ENCODE results near the gene GNA12.
"Not testable (repeated sequence)": the region's sequence is repeated elsewhere in the genome, so short reads cannot be mapped to it uniquely, and the experiment has no call there.

The GNA12 gene

DNA sequence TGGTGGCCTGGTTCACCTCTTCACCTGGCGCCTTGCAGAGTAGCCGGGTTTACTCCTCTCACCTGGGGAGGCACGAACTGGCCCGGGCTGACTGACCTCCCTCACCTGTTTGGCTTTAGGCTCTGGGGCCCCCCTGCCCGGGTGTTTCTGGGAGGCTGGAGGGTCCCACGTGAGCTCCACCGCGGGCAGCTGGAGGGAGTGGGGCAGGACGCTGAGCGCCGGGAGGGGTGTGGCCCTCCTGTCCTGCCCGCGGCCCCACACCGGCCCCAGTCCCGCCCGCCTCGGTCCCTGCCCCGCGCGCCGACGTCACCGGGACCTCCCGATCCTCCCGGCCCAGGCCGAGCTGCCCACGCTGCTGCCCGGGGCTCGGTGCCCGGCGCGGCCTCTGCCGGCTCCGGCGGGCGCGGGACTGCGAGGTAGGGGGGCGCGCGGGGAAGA lies 156.2 kb downstream of the GNA12 start, which contains the start of gene AMZ1:
Gene AMZ1 (plus strand): TSS at position 322 of the 438 bp plus-strand sequence. CDS start 12,250 bp downstream, outside the sequence.
- peak; percentile 35 for DNase-seq

DNA sequence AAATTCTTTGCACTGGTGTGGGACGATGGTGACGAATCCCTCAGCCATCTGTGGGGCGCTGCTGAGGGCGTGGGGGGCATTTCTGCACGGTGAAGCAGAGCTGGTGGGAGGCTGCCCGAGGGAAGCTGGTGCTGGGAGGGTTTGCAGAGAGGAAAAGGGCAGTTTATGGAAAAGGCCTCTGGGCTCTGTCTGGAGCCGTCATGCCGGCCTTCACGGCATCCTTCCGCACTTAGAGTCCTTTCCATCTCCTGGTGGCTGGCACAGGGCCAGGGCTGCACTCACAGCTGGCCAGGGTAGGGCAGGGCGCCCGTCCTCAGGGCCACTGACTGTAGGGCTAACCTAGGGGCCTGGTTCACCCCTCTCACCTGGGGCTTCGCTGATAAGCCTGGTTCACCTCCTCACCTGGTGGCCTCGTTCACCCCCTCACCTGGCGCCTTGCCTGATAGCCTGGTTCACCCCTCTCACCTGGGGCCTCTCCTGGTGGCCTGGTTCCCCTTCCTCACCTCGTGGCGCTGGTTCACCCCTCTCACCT lies 156.7 kb downstream of the GNA12 start:
- DNase-seq = peak; percentile 92

DNA sequence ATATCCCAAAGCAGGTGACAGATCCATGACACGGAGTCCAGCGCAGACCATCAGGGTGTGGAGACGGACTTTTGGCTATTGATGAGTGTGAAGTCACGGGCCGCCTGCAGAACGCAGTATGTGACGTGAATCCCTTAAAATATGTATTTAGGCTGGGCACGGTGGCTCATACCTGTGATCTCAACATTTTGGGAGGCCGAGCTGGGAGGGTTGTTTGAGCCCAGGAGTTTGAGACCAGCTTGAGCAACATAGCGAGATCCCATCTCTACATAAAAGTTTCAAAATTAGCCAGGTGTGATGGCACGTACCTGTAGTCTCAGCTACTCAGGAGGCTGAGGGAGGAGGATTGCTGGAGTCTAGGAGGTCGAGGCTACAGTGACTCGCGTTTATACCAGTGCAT lies 158.0 kb downstream of the GNA12 start:
- DNase-seq = no peak

DNA sequence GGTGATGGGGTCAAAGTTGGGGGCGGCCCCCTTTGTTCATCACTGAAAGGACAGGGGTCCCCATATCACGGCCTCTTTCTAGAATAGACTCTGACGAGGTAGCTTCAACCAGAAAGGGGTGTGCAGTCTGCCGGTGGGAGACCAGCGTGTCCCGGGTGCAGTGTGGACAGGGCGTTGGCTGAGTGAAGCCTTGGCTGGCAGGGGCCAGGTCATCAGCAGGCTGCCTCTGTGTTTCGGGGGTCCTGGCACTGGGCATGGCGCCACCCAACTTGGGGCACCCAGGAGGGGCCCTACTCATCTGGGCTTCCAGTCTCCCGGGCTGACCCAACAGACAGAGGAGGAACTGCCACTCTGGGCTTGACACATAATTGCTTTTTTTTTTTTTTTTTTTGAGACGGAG lies 159.6 kb downstream of the GNA12 start:
- DNase-seq = no peak

DNA sequence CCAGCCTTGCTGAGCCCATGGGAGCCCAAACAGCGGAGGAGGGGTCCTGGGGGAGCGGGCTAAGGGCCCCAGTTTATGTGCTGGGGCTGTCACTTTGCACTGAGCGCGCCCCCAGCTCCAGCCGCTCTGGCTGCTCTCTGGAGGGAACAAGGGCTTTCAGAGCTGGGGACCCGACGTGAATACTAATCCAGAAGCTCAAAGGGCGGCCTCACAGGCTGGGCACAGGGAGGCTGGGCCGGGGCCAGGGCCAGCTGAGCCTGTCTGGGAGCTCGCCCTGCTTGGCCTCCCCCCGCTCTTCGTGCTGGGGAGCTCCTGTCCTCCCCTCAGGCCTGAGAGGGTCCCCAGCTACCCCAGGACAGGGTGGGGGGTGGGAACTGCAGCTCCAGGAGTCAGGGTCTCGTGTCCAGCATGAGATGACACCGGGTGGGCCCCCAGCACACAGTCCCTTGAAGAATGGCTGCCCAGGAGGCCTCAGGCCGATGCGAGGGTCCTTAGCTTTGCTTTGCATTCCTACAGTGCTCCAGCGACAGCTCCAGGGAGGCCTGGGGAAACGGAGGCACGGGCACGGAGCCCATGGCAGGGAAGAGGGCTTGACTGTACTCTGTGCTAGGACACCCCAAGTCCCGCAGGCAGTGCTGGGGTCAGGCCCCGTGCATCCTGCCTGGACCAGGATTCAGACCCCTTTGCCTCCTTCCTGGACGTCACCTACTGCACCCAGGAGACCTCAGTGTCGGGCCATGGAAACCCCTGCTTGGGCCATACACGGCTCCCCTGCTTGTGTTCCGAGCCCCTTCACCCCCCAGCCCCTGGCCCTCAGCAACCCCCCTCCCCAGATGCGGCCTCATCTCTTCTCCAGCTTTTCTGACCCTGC lies 161.9 kb downstream of the GNA12 start:
- DNase-seq = no peak

DNA sequence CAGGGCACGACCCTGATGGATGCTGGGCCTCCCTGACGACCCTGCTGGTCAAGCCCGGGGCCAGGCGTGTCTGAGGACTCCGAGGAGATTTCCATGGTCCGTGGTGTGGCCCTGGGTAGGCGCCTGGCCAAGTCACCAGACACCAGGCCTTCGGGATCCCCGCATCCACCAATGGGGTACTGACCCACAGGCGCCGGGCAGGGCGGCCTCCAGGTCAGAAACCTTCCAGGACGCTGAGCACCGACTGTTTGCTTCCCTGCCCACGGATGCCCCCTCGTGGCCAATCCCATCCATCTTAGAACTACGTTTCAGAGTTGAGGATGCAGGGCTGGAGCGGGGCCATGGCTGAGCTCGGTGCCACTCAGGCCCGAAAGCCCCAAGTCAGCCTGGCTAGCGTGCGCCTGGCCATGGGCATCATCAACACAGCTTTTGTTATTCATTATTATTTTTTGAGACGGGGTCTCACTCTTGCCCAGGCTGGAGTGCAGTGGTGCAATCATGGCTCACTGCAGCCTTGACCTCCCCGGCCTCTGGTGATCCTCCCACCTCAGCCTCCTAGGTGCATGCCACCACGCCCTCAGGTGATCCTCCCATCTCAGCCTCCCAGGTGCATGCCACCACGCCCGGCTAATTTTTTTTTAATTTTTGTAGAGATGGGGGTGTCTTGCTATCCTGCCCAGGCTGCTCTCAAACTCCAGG lies 163.2 kb downstream of the GNA12 start:
- DNase-seq = peak; percentile 68

- DNase-seq = no peak
Measured at GRCh38 chr7:2680256-2680655, 163.9 kb downstream of the GNA12 start.

GRCh38 chr7:2679135-2680127 lies 164.7 kb downstream of the GNA12 start:
- DNase-seq = not testable (repeated sequence)

DNA sequence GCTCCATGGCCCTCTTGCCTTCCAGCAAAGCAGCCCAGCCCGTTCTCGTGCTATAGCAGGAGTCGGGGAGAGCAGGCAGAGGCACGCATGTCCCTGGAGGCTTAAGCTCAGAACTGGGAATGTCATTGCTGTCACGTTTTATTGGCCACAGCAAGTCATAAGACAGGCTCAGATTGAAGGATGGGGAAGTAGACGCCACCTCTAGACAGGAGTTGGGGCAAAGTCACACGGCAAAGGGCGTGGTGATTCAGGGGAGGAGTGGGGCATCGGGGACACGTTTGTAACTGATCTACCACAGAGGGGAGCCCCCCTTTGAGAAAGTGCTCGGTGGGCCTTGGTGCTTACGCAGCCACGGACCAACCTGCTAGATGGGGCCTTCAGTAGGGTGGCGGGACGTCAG lies 165.7 kb downstream of the GNA12 start:
- not testable (repeated sequence) for DNase-seq

All from EL (cell line).